ENCODE results near the gene DBP. TPM values are rescaled to one million over a fixed set of nuclear protein-coding genes. Genes with fewer than 3 reads are reported as not detected.

DBP gene
- total and polyA plus RNA-seq, 2 donors (not counting 1 experiment from before 2014, with no cell fraction given) = 4.8 to 23.6 TPM

DNA sequence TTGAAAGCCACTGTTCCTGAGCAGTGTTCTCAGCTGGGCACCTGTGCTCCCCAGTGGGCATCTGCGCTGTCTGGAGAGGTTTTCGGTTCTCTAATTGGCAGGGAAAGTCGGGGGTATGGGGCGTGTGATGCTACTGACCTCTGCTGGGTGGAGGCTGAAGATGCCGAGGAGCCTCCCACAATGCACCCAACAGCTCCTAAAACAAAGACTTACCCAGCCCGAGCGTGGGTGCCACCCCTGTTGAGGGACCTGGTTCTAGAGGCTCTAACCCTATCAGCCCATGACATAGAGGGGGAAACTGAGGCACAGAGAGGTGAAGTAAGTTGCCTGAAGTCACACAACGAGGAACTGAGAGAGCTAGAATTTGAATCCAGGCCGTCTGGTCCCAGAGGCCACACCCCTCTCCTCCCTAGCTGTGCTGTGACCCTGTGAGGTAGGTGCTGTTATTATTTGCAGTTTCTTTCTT, 28.3 kb downstream of the DBP start:
- no peaks in the 10 kb centered on the region for H3K36me3 ChIP-seq (ENCODE audit: control insufficient read depth, insufficient read depth, low read length)
- H3K4me3 ChIP-seq (replicated peaks in 1 of 4; ENCODE audit: control extremely low read depth in 1 of 4, insufficient read depth in 1 of 4, low read depth in 3 of 4, low read length in 4 of 4) = no peak overlapping the region
- H3K4me1 ChIP-seq (ENCODE audit: control insufficient read depth, extremely low read depth, insufficient read depth, low read length) = no peaks in the 10 kb centered on the region
- H3K4me2 ChIP-seq (ENCODE audit: extremely low read depth, insufficient read depth, low read length) = no peak overlapping the region
- H4K20me1 ChIP-seq (ENCODE audit: control insufficient read depth, extremely low read depth, insufficient read depth, low read length) = no peaks in the 10 kb centered on the region
- peak in 1 of 2 donors; percentile 37 for DNase-seq (ENCODE audit: low read depth in 2 of 2)
- H3K79me2 ChIP-seq (ENCODE audit: control insufficient read depth, insufficient read depth, low read length) = no peaks in the 10 kb centered on the region
- H3K27ac ChIP-seq (ENCODE audit: insufficient read depth, low read length) = no peak overlapping the region
- H3K9me3 ChIP-seq (ENCODE audit: control insufficient read depth, insufficient read depth, low read depth, low read length) = no peaks in the 10 kb centered on the region
- H3K27me3 ChIP-seq (ENCODE audit: control insufficient read depth, insufficient read depth, low read length) = no peaks in the 10 kb centered on the region
- peak overlapping the region; percentile 80 for H2AFZ ChIP-seq (ENCODE audit: low read length)
- peak overlapping the region; percentile 52 for H3K9ac ChIP-seq (ENCODE audit: insufficient read depth, low read length)
- TF ChIP-seq, protein P1, sequence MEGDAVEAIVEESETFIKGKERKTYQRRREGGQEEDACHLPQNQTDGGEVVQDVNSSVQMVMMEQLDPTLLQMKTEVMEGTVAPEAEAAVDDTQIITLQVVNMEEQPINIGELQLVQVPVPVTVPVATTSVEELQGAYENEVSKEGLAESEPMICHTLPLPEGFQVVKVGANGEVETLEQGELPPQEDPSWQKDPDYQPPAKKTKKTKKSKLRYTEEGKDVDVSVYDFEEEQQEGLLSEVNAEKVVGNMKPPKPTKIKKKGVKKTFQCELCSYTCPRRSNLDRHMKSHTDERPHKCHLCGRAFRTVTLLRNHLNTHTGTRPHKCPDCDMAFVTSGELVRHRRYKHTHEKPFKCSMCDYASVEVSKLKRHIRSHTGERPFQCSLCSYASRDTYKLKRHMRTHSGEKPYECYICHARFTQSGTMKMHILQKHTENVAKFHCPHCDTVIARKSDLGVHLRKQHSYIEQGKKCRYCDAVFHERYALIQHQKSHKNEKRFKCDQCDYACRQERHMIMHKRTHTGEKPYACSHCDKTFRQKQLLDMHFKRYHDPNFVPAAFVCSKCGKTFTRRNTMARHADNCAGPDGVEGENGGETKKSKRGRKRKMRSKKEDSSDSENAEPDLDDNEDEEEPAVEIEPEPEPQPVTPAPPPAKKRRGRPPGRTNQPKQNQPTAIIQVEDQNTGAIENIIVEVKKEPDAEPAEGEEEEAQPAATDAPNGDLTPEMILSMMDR (conservative IDR thresholded peaks at IDR 0.05 in 1 of 2, IDR thresholded peaks at IDR 0.05 in 1 of 2; ENCODE audit: low read depth in 1 of 2, low read length in 2 of 2) = peak; percentile 55 to 56
- TF ChIP-seq EZH2 (IDR thresholded peaks at IDR 0.05; ENCODE audit: low read length, missing control alignments) = no peak

DNA sequence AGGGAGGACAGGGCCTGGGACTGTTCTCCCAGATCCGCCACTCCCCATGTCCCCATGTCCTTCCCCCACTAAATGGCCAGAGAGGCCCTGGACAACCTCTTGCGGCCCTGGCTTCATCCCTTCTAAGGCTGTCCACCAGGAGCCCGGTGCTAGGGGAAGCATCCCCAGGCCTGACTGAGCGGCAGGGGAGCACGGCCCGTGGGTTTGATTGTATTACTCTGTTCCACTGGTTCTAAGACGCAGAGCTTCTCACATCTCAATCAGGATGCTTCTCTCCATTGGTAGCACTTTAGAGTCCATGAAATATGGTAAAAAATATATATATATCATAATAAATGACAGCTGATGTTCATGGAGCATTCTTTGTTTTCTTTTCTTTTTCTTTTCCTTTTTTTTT, 29.8 kb downstream of the DBP start:
- Histone ChIP-seq H4K20me1 (ENCODE audit: control insufficient read depth, extremely low read depth, insufficient read depth, low read length) (no peaks in the 10 kb centered on the region), H2AFZ (ENCODE audit: low read length) (no peak overlapping the region), H3K4me3 (replicated peaks in 1 of 4; ENCODE audit: control extremely low read depth in 1 of 4, insufficient read depth in 1 of 4, low read depth in 3 of 4, low read length in 4 of 4) (no peak overlapping the region), H3K79me2 (ENCODE audit: control insufficient read depth, insufficient read depth, low read length) (no peaks in the 10 kb centered on the region), H3K9ac (ENCODE audit: insufficient read depth, low read length) (no peak overlapping the region), H3K36me3 (ENCODE audit: control insufficient read depth, insufficient read depth, low read length) (no peaks in the 10 kb centered on the region), H3K9me3 (ENCODE audit: control insufficient read depth, insufficient read depth, low read depth, low read length) (no peaks in the 10 kb centered on the region), H3K4me1 (ENCODE audit: control insufficient read depth, extremely low read depth, insufficient read depth, low read length) (no peaks in the 10 kb centered on the region), H3K27ac (ENCODE audit: insufficient read depth, low read length) (no peak overlapping the region), H3K4me2 (ENCODE audit: extremely low read depth, insufficient read depth, low read length) (no peak overlapping the region), H3K27me3 (ENCODE audit: control insufficient read depth, insufficient read depth, low read length) (no peaks in the 10 kb centered on the region)
- no peak for DNase-seq (ENCODE audit: low read depth in 2 of 2)
- no peak for TF ChIP-seq EZH2 (IDR thresholded peaks at IDR 0.05; ENCODE audit: low read length, missing control alignments)
- TF ChIP-seq, protein P1 (conservative IDR thresholded peaks at IDR 0.05 in 1 of 2, IDR thresholded peaks at IDR 0.05 in 1 of 2; ENCODE audit: low read depth in 1 of 2, low read length in 2 of 2) = no peak

DNA sequence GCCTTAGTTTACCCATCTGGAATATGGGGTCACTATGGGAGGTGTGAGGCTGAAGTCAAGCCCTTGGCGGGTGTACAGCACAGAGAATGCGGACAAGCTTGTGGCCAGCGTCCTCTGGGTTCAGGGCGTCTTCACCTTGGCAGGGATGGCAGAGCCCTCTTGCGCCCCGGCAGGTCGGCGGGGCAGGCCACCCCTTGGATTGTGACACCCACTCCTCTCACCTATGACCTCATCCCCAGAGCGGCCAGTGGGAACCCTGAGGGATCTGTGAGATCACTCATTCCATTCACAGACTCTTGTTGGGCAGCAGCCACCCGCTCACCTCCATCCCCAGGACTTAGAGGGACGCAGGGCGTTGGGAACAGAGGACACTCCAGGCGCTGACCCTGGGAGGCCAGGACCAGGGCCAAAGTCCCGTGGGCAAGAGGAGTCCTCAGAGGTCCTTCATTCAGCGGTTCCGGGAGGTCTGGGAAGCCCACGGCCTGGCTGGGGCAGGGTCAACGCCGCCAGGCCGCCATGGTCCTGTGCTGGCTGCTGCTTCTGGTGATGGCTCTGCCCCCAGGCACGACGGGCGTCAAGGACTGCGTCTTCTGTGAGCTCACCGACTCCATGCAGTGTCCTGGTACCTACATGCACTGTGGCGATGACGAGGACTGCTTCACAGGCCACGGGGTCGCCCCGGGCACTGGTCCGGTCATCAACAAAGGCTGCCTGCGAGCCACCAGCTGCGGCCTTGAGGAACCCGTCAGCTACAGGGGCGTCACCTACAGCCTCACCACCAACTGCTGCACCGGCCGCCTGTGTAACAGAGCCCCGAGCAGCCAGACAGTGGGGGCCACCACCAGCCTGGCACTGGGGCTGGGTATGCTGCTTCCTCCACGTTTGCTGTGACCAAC, 30.5 kb downstream of the DBP start, which contains the start of gene SPACA4:
Gene SPACA4, plus strand, starts transcription at position 280 of the 896 bp plus-strand sequence. Its CDS starts 237 bp downstream, at position 517.
- no peak for DNase-seq (ENCODE audit: low read depth in 2 of 2)
- H4K20me1 ChIP-seq (ENCODE audit: control insufficient read depth, extremely low read depth, insufficient read depth, low read length) = no peaks in the 10 kb centered on the region
- H3K9me3 ChIP-seq (ENCODE audit: control insufficient read depth, insufficient read depth, low read depth, low read length) = no peaks in the 10 kb centered on the region
- H3K36me3 ChIP-seq (ENCODE audit: control insufficient read depth, insufficient read depth, low read length) = no peaks in the 10 kb centered on the region
- H3K9ac ChIP-seq (ENCODE audit: insufficient read depth, low read length) = no peak within 1 kb of the TSS
- no peaks in the 10 kb centered on the region for H3K27me3 ChIP-seq (ENCODE audit: control insufficient read depth, insufficient read depth, low read length)
- no peak for TF ChIP-seq EZH2 (IDR thresholded peaks at IDR 0.05; ENCODE audit: low read length, missing control alignments)
- TF ChIP-seq, protein P1 (conservative IDR thresholded peaks at IDR 0.05 in 1 of 2, IDR thresholded peaks at IDR 0.05 in 1 of 2; ENCODE audit: low read depth in 1 of 2, low read length in 2 of 2) = no peak
- H3K4me3 ChIP-seq (replicated peaks in 1 of 4; ENCODE audit: control extremely low read depth in 1 of 4, insufficient read depth in 1 of 4, low read depth in 3 of 4, low read length in 4 of 4) = no peak within 1 kb of the TSS
- H3K4me2 ChIP-seq (ENCODE audit: extremely low read depth, insufficient read depth, low read length) = no peak within 1 kb of the TSS
- no peak within 1 kb of the TSS for H3K27ac ChIP-seq (ENCODE audit: insufficient read depth, low read length)
- H3K4me1 ChIP-seq (ENCODE audit: control insufficient read depth, extremely low read depth, insufficient read depth, low read length) = no peaks in the 10 kb centered on the region
- no peaks in the 10 kb centered on the region for H3K79me2 ChIP-seq (ENCODE audit: control insufficient read depth, insufficient read depth, low read length)
- H2AFZ ChIP-seq (ENCODE audit: low read length) = no peak within 1 kb of the TSS
